CD14-positive monocyte (primary cell): ENCODE measurements around the gene BAZ1A. TPM values are rescaled to one million over a fixed set of nuclear protein-coding genes. Genes with fewer than 3 reads are reported as not detected.
A peak's percentile ranks its signal among the peaks of the same experiment; 100 is the strongest.

Experiments
- DNase-seq, 3 donors: peaks; one replicate each; pipeline ENCODE4 v3.0.0-alpha.2; 2011 to 2022
- H2AFZ ChIP-seq: 2 replicates; pipeline ENCODE4 v1.6.0; 2012; ENCODE audit warnings: mild to moderate bottlenecking, low read depth, low read length, inconsistent platforms; ENCODE audit not compliant: insufficient read depth, poor library complexity, severe bottlenecking
- H3K27ac ChIP-seq, 2 donors: 1 replicate in 1 of 2; 2 replicates in 1 of 2; pipeline ENCODE4 v1.5.1; 2012 to 2013; ENCODE audit warnings: low read length in 2 of 2, control low read depth in 1 of 2, inconsistent platforms in 1 of 2, low read depth in 1 of 2, mild to moderate bottlenecking in 1 of 2
- H3K27me3 ChIP-seq, 2 donors: one replicate each; pipeline versions ENCODE4 v1.6.0 to v1.6.1; 2011 to 2013; ENCODE audit warnings: low read length in 2 of 2; ENCODE audit not compliant: control insufficient read depth in 2 of 2, insufficient read depth in 2 of 2
- H3K36me3 ChIP-seq, 2 donors: replicated peaks in 1 of 2; 1 replicate in 1 of 2; 2 replicates in 1 of 2; pipeline versions ENCODE4 v1.5.1 to v1.6.1; 2012 to 2013; ENCODE audit warnings: low read length in 2 of 2, control low read depth in 1 of 2, inconsistent platforms in 1 of 2, mild to moderate bottlenecking in 1 of 2; ENCODE audit not compliant: insufficient read depth in 2 of 2, control insufficient read depth in 1 of 2
- H3K4me1 ChIP-seq, 2 donors: 1 replicate in 1 of 2; 2 replicates in 1 of 2; pipeline versions ENCODE4 v1.5.1 to v1.6.1; 2012 to 2013; ENCODE audit warnings: low read length in 2 of 2, control low read depth in 1 of 2, inconsistent platforms in 1 of 2, mild to moderate bottlenecking in 1 of 2, moderate library complexity in 1 of 2; ENCODE audit not compliant: insufficient read depth in 2 of 2, control insufficient read depth in 1 of 2
- H3K4me2 ChIP-seq: replicated peaks from 2 replicates; pipeline ENCODE3; 2012; ENCODE audit warnings: low read length, moderate library complexity, mild to moderate bottlenecking; ENCODE audit not compliant: poor library complexity, severe bottlenecking; ENCODE audit errors: extremely low read depth
- H3K4me3 ChIP-seq, 3 experiments: fragments of 200-600 bp in 1 of 3; sonication (generic) in 1 of 3; replicated peaks in 1 of 3; 1 replicate in 2 of 3; 2 replicates in 1 of 3; pipeline ENCODE4 v1.5.1; 2011 to 2013; ENCODE audit warnings: low read length in 3 of 3, mild to moderate bottlenecking in 3 of 3, control low read depth in 2 of 3, low read depth in 2 of 3, inconsistent platforms in 1 of 3, moderate library complexity in 1 of 3
- H3K79me2 ChIP-seq: 2 replicates; pipeline ENCODE4 v1.6.0; 2012; ENCODE audit warnings: mild to moderate bottlenecking, control low read depth, inconsistent platforms, low read length, moderate library complexity; ENCODE audit not compliant: insufficient read depth
- H3K9ac ChIP-seq: 2 replicates; pipeline ENCODE4 v1.6.0; 2017; ENCODE audit warnings: low read length, mild to moderate bottlenecking; ENCODE audit not compliant: insufficient read depth, poor library complexity, severe bottlenecking
- H3K9me3 ChIP-seq, 2 donors: replicated peaks in 1 of 2; 1 replicate in 1 of 2; 2 replicates in 1 of 2; pipeline versions ENCODE4 v1.5.1 to v1.6.1; 2012 to 2013; ENCODE audit warnings: low read length in 2 of 2, control low read depth in 1 of 2; ENCODE audit not compliant: control insufficient read depth in 1 of 2, insufficient read depth in 1 of 2
- H4K20me1 ChIP-seq: 2 replicates; pipeline ENCODE4 v1.6.0; 2012; ENCODE audit warnings: mild to moderate bottlenecking, low read length, control low read depth, moderate library complexity; ENCODE audit not compliant: insufficient read depth
- H3K27ac Mint-ChIP-seq, 7 donors: one replicate each; pipeline ENCODE4 v1.8.0; 2020; ENCODE audit warnings: mild to moderate bottlenecking in 7 of 7, mixed read lengths in 7 of 7, moderate library complexity in 6 of 7, inconsistent platforms in 2 of 7
- H3K27me3 Mint-ChIP-seq, 3 donors: one replicate each; pipeline ENCODE4 v1.8.0; 2021 to 2022; ENCODE audit warnings: low read depth in 3 of 3, mild to moderate bottlenecking in 3 of 3, mixed read lengths in 3 of 3, moderate library complexity in 3 of 3, inconsistent platforms in 1 of 3
- H3K36me3 Mint-ChIP-seq, 2 donors: one replicate each; pipeline ENCODE4 v1.8.0; 2020; ENCODE audit warnings: mixed read lengths in 2 of 2, inconsistent platforms in 1 of 2, mild to moderate bottlenecking in 1 of 2
- H3K4me1 Mint-ChIP-seq: one replicate; pipeline ENCODE4 v1.8.0; 2020; ENCODE audit warnings: mild to moderate bottlenecking, mixed read lengths
- H3K4me3 Mint-ChIP-seq, 2 donors: one replicate each; pipeline ENCODE4 v1.8.0; 2020; ENCODE audit warnings: mild to moderate bottlenecking in 2 of 2, mixed read lengths in 2 of 2, moderate library complexity in 1 of 2
- H3K9me3 Mint-ChIP-seq, 7 donors: one replicate each; pipeline ENCODE4 v1.8.0; 2020 to 2022; ENCODE audit warnings: mixed read lengths in 7 of 7, mild to moderate bottlenecking in 6 of 7, moderate library complexity in 6 of 7, inconsistent platforms in 2 of 7
- WGBS: methylation state at CpG from one replicate; pipeline ENCODE4 v1.1.5; 2013; ENCODE audit warnings: missing lambda C conversion rate; ENCODE audit not compliant: insufficient coverage; 5-methylcytosine and 5-hydroxymethylcytosine counted together
- intact Hi-C, 2 donors: fragments of 100-400 bp; cut with micrococcal nuclease; formaldehyde crosslinking; loops; one replicate each; pipeline versions ENCODE4 v1.15.0 to v1.15.1; 2023
- polyA plus RNA-seq, 3 donors: library from polyadenylated mRNA; depleted of rRNA in 1 of 3; unstranded in 2 of 3; stranded (reverse) in 1 of 3; fragments of 300-500 nt in 2 of 3; fragments of >200 nt in 1 of 3; fragmentation: Illumina TruSeq in 2 of 3; gene quantifications; 1 replicate in 2 of 3; 2 replicates in 1 of 3; pipeline ENCODE4 v1.2.3, GENCODE V29; 2012 to 2021
- TF ChIP-seq, protein P1 (sequence below): fragments of 200-600 bp; IDR thresholded peaks from one replicate; pipeline ENCODE4 v1.8.0; 2022; ENCODE audit warnings: antibody characterized with exemption, mild to moderate bottlenecking

BAZ1A gene
- polyA plus RNA-seq, 3 donors = 7.3 to 25.5 (median 12.7) TPM

GRCh38 chr14:34853041-34853440, 22.1 kb downstream of the BAZ1A start:
- Histone ChIP-seq H3K27me3 (no peaks in the 10 kb centered on the region), H3K4me3 (no peak overlapping the region), H3K9me3 (no peaks in the 10 kb centered on the region), H3K9ac (no peak overlapping the region), H3K79me2 (peaks cover 97% of the 10 kb centered on the region), H2AFZ (no peak overlapping the region), H3K4me2 (no peak overlapping the region), H4K20me1 (peaks cover 95% of the 10 kb centered on the region), H3K36me3 (peaks cover 43 to 73% of the 10 kb centered on the region in 2 donors), H3K4me1 (peaks cover 12 to 16% of the 10 kb centered on the region in 2 donors), H3K27ac (peak overlapping the region in 1 of 2 donors; percentile 47)
- intact Hi-C loops = no loop called here
- Mint-ChIP-seq H3K4me1 (peaks cover 24% of the 10 kb centered on the region), H3K27ac (peak overlapping the region in 5 of 7 donors; percentile 30 to 76 (median 40)), H3K36me3 (peaks cover 40 to 76% of the 10 kb centered on the region in 2 donors), H3K9me3 (peaks cover 0 to 2% (median 0%) of the 10 kb centered on the region in 7 donors), H3K27me3 (peaks cover 0 to 2% (median 0%) of the 10 kb centered on the region in 3 donors), H3K4me3 (no peak overlapping the region)
- TF ChIP-seq, protein P1, sequence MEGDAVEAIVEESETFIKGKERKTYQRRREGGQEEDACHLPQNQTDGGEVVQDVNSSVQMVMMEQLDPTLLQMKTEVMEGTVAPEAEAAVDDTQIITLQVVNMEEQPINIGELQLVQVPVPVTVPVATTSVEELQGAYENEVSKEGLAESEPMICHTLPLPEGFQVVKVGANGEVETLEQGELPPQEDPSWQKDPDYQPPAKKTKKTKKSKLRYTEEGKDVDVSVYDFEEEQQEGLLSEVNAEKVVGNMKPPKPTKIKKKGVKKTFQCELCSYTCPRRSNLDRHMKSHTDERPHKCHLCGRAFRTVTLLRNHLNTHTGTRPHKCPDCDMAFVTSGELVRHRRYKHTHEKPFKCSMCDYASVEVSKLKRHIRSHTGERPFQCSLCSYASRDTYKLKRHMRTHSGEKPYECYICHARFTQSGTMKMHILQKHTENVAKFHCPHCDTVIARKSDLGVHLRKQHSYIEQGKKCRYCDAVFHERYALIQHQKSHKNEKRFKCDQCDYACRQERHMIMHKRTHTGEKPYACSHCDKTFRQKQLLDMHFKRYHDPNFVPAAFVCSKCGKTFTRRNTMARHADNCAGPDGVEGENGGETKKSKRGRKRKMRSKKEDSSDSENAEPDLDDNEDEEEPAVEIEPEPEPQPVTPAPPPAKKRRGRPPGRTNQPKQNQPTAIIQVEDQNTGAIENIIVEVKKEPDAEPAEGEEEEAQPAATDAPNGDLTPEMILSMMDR = no peak
- no peak for DNase-seq

DNA sequence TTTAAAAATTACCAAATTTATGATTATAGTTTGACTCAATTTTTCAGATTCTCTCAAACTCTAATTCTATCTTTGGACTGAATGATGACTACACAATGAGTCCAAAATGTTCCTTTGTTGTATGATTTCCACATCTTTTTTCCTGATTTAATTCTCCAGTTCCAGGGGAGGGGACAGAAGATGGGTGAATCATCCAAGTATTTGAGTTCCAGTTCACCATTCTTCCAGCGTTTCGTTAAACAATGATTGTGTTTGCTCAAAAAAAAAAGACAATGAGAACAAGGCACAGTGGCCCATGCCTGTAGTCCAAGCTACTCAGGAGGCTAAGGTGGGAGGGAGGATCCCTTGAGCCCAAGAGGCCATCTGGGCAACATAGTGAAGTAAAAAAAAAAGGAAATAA, 23.8 kb downstream of the BAZ1A start:
- no peak for DNase-seq
- Mint-ChIP-seq H3K9me3 (peaks cover 0 to 2% (median 0%) of the 10 kb centered on the region in 7 donors), H3K4me1 (peaks cover 11% of the 10 kb centered on the region), H3K36me3 (peaks cover 39 to 82% of the 10 kb centered on the region in 2 donors), H3K4me3 (no peak overlapping the region), H3K27me3 (peaks cover 0 to 2% (median 0%) of the 10 kb centered on the region in 3 donors), H3K27ac (peak overlapping the region in 5 of 7 donors; percentile 12 to 78 (median 36))
- Histone ChIP-seq H3K79me2 (peaks cover 100% of the 10 kb centered on the region), H4K20me1 (peaks cover 97% of the 10 kb centered on the region), H2AFZ (no peak overlapping the region), H3K4me2 (no peak overlapping the region), H3K4me3 (no peak overlapping the region), H3K36me3 (peaks cover 48 to 85% of the 10 kb centered on the region in 2 donors), H3K27ac (peak overlapping the region in 1 of 2 donors; percentile 23), H3K9ac (no peak overlapping the region), H3K4me1 (peaks cover 0 to under 1% of the 10 kb centered on the region in 2 donors), H3K9me3 (no peaks in the 10 kb centered on the region), H3K27me3 (no peaks in the 10 kb centered on the region)
- intact Hi-C loops = no loop called here
- TF ChIP-seq, protein P1 = no peak
- no CpG with 5 or more reads among the region's 2 CpGs for WGBS
